ENCODE measurements around the gene INTS1.

DNA sequence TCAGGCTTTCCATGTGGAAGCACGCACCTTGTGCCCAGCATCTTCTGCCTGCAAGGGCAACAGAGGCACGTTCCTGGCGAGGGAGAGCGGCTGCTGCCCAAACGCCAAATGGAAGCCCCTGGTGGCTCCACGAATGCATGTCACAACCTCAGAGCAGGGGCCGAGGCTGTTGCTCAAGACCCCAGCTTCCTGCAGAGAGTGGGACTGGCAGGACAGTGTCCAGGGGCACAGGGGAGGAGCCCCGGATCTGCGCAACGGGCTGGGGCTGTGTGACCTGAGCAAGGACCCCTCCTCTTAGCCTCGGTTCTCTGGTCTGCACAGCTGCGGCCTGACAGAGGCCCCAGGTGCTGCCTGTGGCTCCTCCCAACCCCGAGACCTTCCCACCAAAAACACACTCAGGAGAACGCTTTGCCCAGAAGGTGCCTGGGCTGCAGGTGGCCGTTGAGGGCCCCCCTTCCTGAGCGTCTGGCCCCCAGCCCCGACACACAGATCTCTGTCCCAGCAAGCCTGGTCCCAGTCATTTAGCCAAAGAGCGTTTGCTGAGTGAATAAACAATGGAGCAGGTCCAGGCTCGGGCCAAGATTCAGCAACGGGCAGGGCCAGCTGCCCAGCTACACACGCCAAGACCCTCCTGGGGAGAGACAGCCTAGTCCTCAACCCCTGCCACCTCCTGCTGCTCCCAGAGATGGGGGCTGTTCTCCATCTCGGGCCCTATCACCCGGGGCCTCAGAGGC, 46.1 kb downstream of the INTS1 start:
- TF ChIP-seq, protein P1, sequence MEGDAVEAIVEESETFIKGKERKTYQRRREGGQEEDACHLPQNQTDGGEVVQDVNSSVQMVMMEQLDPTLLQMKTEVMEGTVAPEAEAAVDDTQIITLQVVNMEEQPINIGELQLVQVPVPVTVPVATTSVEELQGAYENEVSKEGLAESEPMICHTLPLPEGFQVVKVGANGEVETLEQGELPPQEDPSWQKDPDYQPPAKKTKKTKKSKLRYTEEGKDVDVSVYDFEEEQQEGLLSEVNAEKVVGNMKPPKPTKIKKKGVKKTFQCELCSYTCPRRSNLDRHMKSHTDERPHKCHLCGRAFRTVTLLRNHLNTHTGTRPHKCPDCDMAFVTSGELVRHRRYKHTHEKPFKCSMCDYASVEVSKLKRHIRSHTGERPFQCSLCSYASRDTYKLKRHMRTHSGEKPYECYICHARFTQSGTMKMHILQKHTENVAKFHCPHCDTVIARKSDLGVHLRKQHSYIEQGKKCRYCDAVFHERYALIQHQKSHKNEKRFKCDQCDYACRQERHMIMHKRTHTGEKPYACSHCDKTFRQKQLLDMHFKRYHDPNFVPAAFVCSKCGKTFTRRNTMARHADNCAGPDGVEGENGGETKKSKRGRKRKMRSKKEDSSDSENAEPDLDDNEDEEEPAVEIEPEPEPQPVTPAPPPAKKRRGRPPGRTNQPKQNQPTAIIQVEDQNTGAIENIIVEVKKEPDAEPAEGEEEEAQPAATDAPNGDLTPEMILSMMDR (IDR thresholded peaks at IDR 0.05): no peak
- TF ChIP-seq MYC (IDR thresholded peaks at IDR 0.05; ENCODE audit: borderline replicate concordance, low read length): no peak
- no peak for TF ChIP-seq JUN (IDR thresholded peaks at IDR 0.05)
- TF ChIP-seq CEBPB (IDR thresholded peaks at IDR 0.05): no peak
- TF ChIP-seq RAD21 (conservative IDR thresholded peaks at IDR 0.05 in 1 of 2, IDR thresholded peaks at IDR 0.05 in 1 of 2): no peak
- no peak for TF ChIP-seq EP300 (IDR thresholded peaks at IDR 0.05)
- TF ChIP-seq, protein P2, sequence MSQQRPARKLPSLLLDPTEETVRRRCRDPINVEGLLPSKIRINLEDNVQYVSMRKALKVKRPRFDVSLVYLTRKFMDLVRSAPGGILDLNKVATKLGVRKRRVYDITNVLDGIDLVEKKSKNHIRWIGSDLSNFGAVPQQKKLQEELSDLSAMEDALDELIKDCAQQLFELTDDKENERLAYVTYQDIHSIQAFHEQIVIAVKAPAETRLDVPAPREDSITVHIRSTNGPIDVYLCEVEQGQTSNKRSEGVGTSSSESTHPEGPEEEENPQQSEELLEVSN (IDR thresholded peaks at IDR 0.05; ENCODE audit: borderline replicate concordance, low read depth): no peak
- no peak for TF ChIP-seq RFX5 (IDR thresholded peaks at IDR 0.05)
- TF ChIP-seq CBX2 (IDR thresholded peaks at IDR 0.05; ENCODE audit: borderline replicate concordance, low read depth): no peak
- TF ChIP-seq EHMT2 (IDR thresholded peaks at IDR 0.05; ENCODE audit: low read depth): no peak
- TF ChIP-seq FOSL2 (IDR thresholded peaks at IDR 0.05): no peak
- no peak for TF ChIP-seq FOSL2 (CRISPR knock-in tag; IDR thresholded peaks at IDR 0.05)
- TF ChIP-seq POLR2A (IDR thresholded peaks at IDR 0.05; ENCODE audit: low read length): no peak

Data from A549 (cell line).